Skeletal muscle cell (primary cell): Measurements from ENCODE around the gene DYNC1I1.

Experiments
- DNase-seq: peaks from one replicate; pipeline ENCODE4 v3.0.0-alpha.2; 2010; ENCODE audit warnings: low read depth
- H3K4me3 ChIP-seq: 2 replicates; pipeline ENCODE4 v1.5.1; 2011; ENCODE audit warnings: low read depth, mild to moderate bottlenecking, control low read depth, low read length, moderate library complexity

DYNC1I1 gene

GRCh38 chr7:95784796-95785195, 12.4 kb downstream of the DYNC1I1 start:
- H3K4me3 ChIP-seq = no peak overlapping the region
- DNase-seq = no peak

DNA sequence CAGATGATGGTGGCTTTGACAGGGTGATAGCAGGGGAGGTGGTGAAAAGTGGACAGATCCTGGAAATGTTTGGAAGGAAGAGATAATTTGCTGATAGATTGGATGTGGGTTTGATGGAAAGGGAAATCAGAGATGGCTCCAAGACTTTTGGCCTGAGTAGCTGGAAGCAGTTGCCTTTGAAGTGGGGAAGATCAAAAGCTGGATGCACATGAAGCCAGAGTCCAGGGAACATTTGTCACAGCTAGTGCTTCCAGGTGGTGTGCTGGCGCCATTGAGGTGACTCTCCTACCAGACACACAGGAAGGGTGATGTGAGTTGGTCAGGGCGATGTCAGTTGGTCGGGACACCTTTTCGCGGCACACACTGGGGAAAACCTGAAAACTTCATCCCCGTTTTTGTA, 15.9 kb downstream of the DYNC1I1 start:
- DNase-seq = no peak
- no peak overlapping the region for H3K4me3 ChIP-seq

DNA sequence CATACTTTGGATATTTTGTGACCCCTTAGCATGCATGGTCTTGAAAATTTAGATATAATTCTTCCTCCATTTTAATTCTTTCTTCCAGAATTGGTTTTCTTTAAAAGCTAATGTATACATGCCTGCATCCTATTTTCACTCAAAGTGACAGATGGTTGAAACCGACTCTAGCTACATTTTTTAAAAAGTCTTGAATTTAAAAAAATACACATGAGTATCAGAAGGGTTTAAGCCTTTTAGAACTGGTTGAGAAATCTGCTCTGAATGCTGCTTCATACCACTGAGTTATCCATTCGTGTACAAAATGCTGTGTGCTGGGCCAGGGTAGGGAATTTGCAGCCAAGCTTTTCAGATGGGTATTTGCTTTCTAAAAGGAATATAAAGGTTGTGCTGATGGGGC, 16.5 kb downstream of the DYNC1I1 start:
- no peak overlapping the region for H3K4me3 ChIP-seq
- no peak for DNase-seq

- no peak for DNase-seq
- H3K4me3 ChIP-seq = no peak overlapping the region
These were observed 21.3 kb downstream of the DYNC1I1 start for GRCh38 chr7:95793658-95794057.

DNA sequence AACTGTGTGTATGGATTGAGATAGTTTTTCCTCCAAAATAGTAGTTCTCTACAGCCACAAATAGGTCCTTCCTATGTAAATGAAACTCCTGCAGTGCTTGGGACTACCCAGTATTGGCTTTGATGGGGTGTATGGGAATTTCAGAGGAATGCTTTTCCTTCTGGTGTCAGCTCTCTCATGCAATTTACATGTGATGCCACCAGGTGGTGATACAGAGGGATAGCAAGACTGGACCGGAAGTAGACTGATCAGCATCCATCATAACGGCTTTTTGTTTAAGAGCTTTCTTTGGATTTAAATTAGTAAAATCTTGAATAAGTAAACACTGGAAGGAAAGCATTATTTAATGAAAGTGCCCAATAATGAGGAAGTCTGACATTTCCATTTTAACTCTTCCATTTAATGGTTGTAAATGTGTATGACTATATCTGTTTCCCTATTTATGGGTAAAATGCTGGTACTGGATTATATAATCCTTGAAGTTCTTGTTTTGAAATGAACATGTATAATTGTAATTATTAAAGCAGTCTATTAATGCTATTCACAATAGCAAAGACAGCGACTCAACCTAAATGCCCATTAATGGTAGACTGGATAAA, 22.7 kb downstream of the DYNC1I1 start:
- DNase-seq = no peak
- no peak overlapping the region for H3K4me3 ChIP-seq

- no peak overlapping the region for H3K4me3 ChIP-seq
- DNase-seq = no peak
These were observed 24.3 kb downstream of the DYNC1I1 start for GRCh38 chr7:95796617-95797016.

DNA sequence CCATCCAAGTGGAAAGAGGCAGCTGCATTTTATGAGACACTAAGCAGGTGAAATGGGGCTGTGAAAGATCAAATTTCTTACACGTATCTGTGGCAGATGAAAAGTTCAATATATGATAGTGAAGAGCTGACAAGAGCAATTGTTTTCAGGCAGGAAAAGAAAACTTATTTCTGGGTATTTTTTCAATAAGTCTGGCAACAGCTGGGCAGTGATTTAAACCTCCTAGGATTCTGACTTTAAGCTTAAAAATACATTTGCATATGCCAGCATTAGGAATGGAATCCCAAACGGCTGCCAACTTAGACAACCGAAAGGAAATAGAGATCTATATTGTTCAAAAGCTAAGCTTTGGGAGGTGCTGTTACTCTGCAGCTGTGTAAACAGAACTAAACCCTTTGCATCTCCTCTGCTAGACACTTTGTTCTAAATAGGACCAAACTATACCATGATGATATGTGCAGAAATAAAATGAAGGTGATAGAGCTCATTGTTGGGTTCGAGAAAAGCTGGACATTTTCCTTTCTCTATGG, 26.1 kb downstream of the DYNC1I1 start:
- H3K4me3 ChIP-seq = no peak overlapping the region
- peak; percentile 26 for DNase-seq

DNA sequence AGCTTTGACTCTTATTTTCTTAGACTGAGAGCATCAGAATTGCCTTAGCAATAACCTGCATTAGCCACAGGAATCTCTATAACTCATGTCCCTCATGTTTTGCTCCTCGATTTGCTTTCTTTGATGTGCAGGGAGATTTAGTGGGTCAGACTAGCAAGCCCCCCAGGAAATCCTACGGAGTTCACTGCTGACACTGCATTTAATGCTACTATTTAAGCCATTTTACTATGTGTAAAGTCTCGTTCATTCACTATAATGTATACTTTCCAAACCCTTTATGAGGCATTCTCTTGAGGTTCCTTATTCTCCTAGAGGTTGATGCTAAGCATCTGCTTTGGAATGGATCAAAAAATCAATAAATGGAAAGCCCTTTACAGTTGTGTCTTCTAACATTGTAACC, 28.4 kb downstream of the DYNC1I1 start:
- no peak for DNase-seq
- no peak overlapping the region for H3K4me3 ChIP-seq

DNA sequence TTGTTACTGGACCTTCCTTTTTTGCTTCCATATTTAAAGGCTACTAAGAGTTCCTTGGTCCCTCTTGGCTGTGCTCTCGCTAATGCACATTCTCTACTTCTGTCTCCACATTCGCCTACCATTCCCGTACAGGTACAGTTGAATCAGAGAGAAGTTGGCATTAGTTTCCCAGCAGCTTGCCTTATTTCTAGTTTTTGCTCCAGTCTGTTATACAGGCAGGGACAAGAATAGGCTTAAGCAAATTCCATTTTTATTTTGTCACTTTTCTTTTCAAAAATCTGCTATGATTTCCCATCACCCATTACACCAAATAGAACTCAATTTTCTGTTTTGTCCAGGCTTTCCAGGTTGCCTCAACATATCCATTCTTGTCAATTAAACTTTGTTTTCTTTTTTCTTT, 29.9 kb downstream of the DYNC1I1 start:
- no peak for DNase-seq
- H3K4me3 ChIP-seq = no peak overlapping the region

DNA sequence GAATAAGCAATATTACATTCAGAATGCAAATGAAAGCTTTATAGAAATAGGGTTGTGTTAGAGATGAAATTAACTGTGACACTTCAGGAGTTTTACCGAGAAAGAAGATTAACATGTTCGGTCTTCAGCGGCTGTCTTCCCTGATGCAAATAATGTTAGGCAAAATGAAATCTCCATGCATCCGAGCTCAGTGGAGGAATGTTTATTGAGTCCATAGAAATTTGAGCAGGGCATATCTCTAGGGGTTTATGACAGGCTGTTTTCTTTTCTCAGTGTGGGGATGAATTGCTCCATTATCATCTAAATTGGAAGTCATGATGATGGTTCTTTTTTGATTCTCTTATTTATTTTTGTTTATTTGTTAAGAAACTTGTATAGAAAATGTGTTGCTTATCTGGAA, 31.7 kb downstream of the DYNC1I1 start:
- H3K4me3 ChIP-seq = no peak overlapping the region
- no peak for DNase-seq

DNA sequence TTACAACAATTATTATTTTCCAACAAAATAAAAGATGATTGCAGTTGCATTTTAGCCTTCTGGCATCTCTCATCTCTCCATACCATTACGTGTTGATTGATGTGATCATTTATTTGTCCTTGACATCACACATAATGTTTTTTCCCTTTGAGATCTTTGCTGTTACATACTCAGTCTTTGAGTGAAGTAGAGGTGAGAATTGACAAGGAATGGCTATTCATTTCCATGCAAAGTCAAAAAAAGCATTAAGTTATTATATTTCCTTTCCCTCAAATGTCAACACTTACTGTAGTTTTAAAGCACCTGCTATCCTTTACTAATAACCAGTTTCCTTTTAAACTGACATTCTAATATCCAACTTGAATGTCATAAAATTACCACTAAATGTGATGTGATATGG, 33.6 kb downstream of the DYNC1I1 start:
- DNase-seq = no peak

DNA sequence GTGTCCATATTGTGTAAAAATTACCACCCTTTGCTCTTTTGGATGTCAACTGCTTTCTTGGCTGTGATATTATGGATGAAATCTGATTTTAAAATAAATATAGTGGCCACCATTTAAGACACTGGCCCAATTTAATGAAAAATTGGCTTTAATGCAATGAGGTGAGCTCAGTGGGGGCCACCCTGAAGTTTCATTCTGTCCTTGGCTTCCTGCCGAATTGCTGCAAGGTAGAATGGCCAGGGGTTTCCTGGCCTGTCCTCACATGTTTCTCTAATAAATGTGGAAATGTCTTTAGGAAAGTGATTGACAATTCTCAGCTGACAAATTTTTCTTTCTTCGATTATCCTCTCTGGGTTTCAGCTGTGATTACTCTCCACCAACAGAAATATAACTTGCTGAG, 36.0 kb downstream of the DYNC1I1 start:
- no peak overlapping the region for H3K4me3 ChIP-seq
- no peak for DNase-seq

More for the DNA sequence above, 33.6 kb downstream of the DYNC1I1 start:
- H3K4me3 ChIP-seq = no peak overlapping the region

GRCh38 chr7:95811846-95812445, 39.6 kb downstream of the DYNC1I1 start:
- no peak for DNase-seq
- H3K4me3 ChIP-seq = no peak overlapping the region

DNA sequence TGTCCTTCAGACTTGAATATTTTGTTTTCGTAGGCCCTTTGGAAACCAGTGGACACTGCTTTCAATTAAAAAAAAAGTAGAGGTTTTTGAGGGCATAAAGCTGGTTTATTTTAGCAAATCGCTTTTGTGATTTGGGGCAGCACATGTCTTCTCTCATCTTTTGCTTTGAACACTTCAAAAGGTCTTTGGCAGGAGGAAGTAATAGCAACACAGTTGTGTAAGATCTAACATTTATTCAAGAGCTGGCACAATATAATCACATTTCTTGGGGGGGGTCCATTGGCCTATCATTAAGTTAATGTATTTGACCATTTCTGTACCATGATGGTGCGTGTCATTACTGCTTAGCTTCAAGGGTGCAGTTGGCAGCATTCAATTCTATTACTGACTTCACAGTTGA, 42.4 kb downstream of the DYNC1I1 start:
- no peak for DNase-seq
- no peak overlapping the region for H3K4me3 ChIP-seq

GRCh38 chr7:95817866-95818640, 45.7 kb downstream of the DYNC1I1 start:
- no peak overlapping the region for H3K4me3 ChIP-seq
- DNase-seq = no peak

GRCh38 chr7:95820778-95821177, 48.4 kb downstream of the DYNC1I1 start:
- no peak for DNase-seq
- H3K4me3 ChIP-seq = no peak overlapping the region

DNA sequence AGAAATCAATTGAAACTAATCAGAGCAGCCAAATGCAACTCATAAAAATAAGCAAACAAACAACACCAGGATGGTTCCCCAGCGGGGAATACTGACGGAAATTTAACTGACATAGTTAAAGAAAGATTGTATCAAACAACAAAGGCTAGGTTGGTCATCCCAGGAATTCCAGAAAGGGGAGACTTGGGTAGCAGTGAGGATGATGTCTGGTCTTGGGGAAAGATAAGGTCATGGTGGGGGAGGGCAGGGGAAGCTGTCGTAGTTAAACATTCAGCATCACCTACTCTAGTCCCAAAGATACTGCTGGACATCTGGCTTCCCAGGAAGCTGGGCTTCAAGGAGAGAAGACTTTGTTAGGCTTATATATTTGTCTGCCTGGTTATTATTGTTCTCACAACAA, 50.4 kb downstream of the DYNC1I1 start:
- no peak for DNase-seq
- no peak overlapping the region for H3K4me3 ChIP-seq

GRCh38 chr7:95824616-95825015, 52.3 kb downstream of the DYNC1I1 start:
- no peak overlapping the region for H3K4me3 ChIP-seq
- no peak for DNase-seq

GRCh38 chr7:95828824-95829790, 56.8 kb downstream of the DYNC1I1 start:
- DNase-seq = no peak
- H3K4me3 ChIP-seq = no peak overlapping the region
